Fibroblast of upper back skin (primary cell): Measurements from ENCODE around the gene MCF2L.
"Not testable (repeated sequence)": the region's sequence is repeated elsewhere in the genome, so short reads cannot be mapped to it uniquely, and the experiment has no call there.

Experiments
- DNase-seq: peaks from one replicate; pipeline ENCODE4 v3.0.0-alpha.2; 2013

The MCF2L gene

DNA sequence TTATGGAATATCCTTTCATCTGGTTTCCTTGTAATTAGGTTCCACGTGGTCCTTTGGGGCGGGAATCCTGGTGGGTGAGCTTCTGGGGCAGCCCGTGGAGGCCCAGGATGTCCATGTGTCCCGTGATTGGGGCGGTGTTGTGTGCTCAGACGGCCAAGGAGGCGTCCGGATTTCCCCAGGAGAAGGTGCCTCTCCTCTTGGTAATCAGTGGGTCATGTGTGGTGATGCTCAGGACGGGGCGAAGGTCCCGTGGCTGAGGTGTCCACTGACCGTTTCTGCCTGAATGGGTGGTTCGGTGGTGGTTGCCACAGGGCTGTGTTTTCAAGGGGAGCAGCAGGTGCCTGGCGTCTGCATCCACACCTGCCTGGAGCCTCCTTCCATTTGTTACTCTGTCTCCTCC lies 84.4 kb downstream of the MCF2L start:
- no peak for DNase-seq

- DNase-seq, result no peak
Observed at GRCh38 chr13:113053801-113054604, 85.0 kb downstream of the MCF2L start.

- DNase-seq, result no peak
Observed at GRCh38 chr13:113057084-113057483, 88.1 kb downstream of the MCF2L start.

GRCh38 chr13:113057559-113057958 lies 88.5 kb downstream of the MCF2L start:
- not testable (repeated sequence) for DNase-seq

- DNase-seq, result no peak
Observed at GRCh38 chr13:113058129-113058987, 89.3 kb downstream of the MCF2L start.

DNA sequence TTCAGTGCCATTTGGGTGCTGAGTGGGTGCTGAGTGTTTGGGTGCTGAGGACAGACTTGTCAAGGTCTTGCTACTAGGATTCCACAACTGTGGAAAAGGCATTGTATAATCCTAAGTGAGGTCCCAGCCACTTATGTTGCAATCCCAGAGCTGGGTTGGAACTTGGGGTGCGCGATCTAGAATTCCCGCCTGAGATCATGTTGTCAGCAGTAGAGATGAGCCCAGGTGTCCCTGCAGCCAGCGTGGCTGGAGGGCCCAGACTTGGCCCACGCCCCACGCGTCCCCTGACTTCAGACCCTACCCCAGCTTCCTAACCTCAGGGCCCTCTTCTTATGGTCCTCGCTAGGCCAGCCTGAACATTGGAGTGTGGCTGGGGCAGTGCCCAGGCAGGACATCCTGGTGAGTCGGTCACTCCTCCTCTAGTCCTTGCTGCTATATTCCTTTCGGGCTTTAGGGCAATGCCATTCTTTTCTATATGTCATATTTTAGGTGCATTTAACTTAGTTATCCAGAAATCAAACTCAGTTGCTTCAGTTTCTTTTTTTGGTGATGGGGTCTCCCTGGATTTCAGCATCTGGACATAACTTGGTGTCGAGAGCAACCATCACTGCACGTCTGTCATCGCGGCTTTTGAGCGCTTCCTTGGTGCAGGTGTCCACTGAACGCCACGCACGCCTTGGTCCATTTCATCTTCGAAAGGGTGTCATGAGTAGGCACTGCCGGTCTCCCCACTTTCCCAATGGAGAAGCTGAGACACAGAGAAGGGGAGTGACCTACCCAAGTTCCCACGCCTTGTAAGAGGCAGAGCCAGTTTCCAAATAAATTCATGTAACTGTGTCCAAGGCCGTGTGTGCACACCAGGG lies 90.2 kb downstream of the MCF2L start:
- DNase-seq, result no peak

GRCh38 chr13:113059891-113060290 lies 90.9 kb downstream of the MCF2L start:
- DNase-seq, result no peak

DNA sequence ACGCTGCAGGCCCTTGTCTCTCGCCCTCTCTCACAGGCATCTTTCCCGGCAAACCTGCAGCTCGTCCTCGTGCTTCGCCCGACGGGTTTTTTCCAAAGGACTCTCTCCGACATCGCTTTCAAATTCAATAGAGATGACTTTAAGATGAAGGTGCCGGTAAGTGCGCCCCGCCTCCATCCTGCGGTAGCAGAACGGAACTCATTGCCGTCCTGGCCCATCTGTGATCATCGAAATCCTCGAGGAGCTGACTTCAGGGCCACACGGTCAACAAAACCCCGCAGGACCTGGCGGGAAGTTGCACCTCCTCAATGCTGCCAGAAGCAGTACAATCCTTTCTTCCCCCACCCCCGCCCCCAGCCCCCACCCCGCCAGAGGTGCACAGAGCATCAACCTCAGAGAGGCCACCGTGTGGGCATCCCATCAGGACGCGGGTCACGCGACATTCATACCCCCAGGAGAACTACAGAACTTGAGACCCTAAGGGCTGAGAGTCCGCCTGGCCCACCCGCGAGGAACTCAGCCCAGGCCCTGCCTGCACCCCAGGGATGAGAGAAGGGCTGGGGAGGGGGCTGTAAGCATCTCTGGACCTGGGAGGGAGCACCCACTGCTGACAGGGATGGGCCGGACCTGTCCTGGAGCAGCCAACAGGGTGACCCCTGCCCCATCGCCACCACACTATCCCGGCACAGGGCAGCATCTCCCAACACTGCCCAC lies 91.7 kb downstream of the MCF2L start:
- DNase-seq, result no peak

GRCh38 chr13:113061271-113061625 lies 92.2 kb downstream of the MCF2L start:
- no peak for DNase-seq

DNA sequence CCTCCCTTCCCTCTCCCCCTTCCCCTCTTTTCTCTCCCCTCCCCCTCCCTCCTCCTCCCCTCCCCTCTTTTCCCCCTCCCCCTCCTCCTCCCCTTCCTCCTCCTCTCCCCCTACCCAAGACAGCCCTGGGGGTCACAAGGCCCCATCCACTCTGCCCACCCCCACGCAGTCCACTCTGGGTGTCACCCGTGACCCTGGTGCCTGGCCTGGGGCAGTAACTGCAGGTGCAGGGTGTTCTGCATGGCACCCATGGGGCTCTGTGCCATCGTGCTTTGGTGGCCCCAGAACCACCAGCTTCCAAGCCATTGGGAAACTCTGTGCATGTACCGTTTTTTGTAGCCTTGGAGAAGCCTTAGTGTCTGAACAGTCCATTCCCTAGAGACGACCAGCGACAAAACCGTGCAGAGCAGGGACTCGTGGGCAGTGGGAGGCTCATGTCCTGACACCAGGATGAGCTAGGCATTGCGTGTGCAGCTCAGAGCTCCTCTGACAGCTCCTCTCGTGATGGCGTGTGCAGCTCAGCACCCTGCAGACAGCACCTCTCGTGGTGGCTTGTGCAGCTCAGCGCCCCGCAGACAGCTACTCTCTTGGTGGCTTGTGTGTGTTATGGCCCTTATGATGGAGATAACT lies 92.9 kb downstream of the MCF2L start:
- DNase-seq, result no peak

DNA sequence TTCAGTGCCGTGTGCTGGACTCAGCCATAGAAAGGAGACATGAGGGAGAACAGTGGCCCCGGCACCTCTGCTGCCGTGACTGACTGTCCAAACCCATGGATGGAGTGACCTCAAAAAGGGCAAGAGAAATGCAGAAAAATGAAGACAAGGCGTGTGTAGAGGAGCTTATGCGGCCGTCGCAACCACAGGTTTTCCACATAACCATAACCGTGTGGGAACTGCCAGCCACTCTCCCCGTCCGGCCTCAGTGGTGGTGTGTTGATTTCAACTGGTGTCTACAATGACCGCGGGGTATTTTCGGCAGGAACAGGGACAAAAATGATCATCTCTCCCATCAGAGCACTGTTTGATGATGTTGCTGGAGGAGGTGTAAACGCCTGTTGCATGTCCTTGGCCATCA lies 93.7 kb downstream of the MCF2L start:
- DNase-seq, result no peak

DNA sequence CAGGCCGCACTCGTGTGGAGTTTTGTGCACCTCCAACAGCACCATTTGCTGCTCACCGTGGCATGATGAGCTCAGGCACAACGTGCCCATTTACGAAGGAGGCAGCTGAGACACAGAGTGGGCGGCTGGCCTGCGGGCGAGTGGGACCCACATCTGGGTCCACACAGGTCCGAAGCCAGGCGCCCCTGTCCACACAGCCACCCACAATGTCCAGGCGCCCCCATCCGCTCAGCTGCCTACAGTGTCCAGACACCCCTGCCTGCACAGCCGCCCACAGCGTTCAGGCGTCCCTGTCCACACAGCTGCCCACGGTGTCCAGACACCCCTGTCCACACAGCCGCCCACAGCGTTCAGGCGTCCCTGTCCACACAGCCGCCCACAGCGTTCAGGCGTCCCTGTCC lies 94.1 kb downstream of the MCF2L start:
- DNase-seq, result no peak

DNA sequence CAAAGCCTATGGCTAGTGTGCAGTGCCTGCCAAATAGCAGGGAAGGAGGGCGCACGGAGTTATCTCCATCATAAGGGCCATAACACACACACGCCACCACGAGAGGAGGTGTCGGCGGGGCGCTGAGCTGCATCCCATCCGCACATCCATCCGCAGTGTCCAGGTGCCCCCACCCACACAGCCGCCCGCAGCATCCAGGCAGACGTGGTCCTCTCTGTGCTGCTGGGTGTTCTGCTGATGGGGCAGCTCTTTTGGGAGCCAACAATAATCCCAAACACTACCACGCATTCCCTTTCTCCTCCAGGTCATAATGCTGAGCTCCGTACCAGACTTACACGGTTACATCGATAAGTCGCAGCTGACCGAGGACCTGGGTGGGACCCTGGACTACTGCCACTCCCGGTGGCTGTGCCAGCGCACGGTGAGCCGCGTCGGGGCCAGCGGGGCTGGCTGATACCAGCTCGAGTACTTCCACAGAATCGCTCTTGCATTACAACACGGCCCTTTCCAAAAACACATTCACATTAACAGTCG lies 95.1 kb downstream of the MCF2L start:
- no peak for DNase-seq

DNA sequence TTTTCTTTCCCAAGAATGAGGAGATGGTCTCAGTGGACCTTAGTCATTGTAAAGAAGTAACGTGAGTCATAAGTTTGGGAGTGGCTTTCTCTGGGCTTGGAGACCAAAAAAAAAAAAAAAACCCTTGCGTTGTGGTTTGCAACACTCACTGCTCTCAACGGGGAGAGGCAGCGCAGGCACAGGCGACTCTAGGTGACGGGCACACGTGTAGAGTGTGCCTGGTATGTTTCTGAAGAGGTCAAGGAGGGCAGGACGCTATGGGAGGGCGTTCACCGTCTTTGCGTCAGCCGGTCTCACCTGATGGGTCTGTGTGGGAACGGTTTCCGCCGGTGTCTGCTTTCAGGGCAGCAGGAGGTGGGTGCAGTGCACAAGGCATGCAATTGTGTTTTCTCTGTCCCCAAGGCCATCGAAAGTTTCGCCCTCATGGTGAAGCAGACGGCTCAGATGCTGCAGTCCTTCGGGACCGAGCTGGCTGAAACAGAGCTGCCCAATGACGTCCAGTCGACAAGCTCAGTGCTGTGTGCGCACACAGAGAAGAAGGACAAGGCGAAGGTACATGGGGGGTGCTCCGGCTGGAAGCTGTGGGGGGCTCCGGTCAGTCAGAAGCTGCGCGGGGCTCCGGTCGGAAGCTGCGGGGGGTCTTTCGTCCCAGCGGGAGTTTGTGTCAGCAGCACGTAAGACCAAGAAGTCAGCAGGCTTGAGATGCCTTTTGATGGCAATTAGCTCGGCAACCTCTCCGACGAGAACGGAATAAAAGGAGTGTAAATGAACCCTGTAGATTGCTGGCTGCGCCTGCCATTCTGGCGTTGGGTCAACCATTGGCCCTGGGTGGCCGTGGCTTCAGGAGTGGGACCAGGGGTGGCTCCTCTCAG lies 95.8 kb downstream of the MCF2L start:
- DNase-seq, result peak; percentile 81

DNA sequence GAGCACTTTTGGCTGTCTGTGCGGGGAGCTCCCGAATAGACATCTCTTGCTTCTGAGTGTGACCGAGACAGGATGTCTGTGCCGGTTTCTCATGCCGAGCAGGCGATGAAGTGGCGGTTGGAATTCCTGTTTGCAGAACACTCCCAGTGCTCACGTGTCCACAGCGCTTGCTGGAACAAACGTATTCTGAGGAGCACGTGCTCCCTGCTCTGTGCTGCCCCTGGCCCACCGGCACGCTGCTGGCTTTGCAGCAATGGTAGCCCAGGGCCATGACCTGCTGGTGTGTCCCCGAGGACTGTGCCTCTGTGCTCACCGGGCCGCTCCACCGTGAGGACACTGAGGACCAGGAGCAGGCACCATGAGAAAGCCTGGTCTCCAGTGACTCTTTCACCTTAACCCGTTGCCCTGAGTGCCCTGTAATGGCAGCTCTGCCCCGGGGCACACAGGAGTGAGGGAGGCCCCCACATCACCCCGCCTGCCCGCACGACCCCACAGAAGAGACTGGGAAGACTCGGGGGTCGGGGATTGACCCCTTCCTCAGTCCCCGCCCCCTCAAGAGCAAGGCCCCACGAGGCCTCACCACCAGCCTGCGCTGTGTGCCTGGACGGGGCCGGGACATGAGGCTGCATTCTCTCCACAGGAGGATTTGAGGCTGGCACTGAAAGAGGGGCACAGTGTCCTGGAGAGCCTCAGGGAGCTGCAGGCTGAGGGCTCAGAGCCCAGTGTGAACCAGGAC lies 96.6 kb downstream of the MCF2L start:
- peak; percentile 21 for DNase-seq

GRCh38 chr13:113066142-113066455 lies 97.1 kb downstream of the MCF2L start:
- DNase-seq, result no peak

DNA sequence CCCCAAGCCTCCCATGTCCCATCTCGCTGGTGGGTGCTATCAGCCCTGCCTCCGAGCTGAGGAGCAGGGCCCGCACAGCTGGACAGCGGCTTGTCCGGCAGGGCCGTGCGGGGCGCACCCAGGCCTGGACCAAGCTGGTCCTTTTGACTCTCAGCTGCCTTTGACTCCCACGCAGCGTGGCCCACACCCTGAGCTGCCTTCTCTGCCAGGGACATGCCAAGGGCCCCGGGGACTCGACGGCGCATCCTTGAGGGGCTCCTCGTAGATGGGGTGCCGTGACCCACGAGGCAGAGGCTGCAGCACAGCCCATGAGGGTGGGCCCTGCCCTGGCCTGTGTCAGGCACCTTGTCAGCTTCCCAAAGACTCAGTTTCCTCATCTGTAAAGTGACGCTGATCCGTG lies 97.7 kb downstream of the MCF2L start:
- DNase-seq, result no peak

- DNase-seq, result no peak
Observed at GRCh38 chr13:113069861-113070805, 101.1 kb downstream of the MCF2L start.

DNA sequence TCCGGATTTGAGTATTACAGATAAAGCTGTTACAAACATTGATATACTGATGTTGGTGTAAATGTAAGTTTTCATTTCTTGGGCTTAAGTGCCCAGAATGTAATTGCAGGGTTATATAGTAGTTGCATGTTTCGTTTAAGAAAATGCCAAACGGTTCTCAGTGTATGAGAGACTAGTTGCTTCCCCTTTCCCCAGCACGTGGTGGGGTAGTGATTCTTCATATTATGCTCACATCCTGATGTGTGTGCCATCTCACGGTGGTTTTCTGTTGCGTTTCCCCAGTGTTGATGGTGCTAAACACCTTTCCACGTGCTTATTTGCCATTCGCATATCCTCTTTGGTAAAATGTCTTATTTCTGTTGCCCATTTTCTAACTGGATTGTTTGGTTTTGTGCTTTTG lies 101.8 kb downstream of the MCF2L start:
- DNase-seq, result no peak
